Testis (tissue), 2 donors: ENCODE results near the gene PPM1D.

ENCODE experiments used
- CTCF ChIP-seq, 3 experiments: fragments of 450-650 bp in 2 of 3; fragments of 200-600 bp in 1 of 3; sonication (generic) in 1 of 3; IDR thresholded peaks; one replicate each; pipeline ENCODE4 v1.5.1; 2016 to 2019; ENCODE audit warnings: antibody characterized with exemption in 3 of 3, mild to moderate bottlenecking in 2 of 3, moderate library complexity in 1 of 3
- POLR2A ChIP-seq: fragments of 450-650 bp; IDR thresholded peaks from one replicate; pipeline ENCODE4 v1.6.1; 2017; ENCODE audit warnings: antibody characterized with exemption, mild to moderate bottlenecking, moderate library complexity

- TF ChIP-seq CTCF (IDR thresholded peaks at IDR 0.05) (no peak), POLR2A (no peak)
Observed at GRCh38 chr17:60598001-60598736, 1.8 kb upstream of the PPM1D start.
